Tongue (tissue), 2 donors: ENCODE results near the gene GTF2IRD1. TPM values are rescaled to one million over a fixed set of nuclear protein-coding genes. Genes with fewer than 3 reads are reported as not detected.
"Not testable (repeated sequence)": the region's sequence is repeated elsewhere in the genome, so short reads cannot be mapped to it uniquely, and the experiment has no call there.

ENCODE experiments used
- DNase-seq: peaks from one replicate; pipeline ENCODE4 v3.0.0-alpha.2; 2015
- total RNA-seq: library from RNA; depleted of rRNA; stranded (reverse); fragments of >200 nt; gene quantifications from one replicate; pipeline ENCODE4 v1.2.3, GENCODE V29; 2014

The GTF2IRD1 gene
- total RNA-seq, 1 donor from 2014 or later: 32.6 TPM

DNA sequence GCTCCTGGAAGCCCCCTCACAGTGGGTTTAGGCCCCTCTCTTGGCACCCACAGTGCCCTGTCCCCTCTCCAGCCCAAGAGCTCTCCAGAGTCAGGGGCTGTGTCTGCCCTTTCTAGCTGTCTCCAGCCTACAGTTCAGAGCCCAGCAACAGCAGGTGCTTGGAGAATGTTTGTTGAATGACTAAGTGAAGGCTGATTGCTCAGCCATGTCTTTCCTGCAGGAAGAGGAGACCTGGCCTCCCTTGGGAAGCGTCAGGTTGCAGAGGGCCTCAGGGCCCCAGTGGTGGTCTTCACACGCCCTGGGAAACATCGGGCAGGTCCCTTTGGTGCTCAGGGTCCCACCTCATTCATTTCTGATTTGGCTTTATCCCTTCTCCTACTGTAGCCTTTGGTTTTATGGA lies 62.5 kb downstream of the GTF2IRD1 start:
- no peak for DNase-seq

DNA sequence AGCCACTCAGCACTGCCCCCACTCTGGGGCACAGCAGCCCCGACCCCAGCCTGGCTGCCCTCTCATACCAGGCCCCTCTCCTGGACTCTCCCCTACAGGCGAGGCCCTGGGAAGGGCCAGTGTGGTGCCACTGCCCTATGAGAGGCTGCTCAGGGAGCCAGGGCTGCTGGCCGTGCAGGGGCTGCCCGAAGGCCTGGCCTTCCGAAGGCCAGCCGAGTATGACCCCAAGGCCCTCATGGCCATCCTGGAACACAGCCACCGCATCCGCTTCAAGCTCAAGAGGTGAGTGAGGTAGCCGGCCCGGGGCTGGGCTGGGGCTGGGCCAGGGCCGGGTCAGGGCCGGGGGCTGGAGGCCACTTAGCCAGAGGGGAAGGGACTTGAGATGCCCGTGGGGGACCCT lies 64.3 kb downstream of the GTF2IRD1 start:
- DNase-seq: no peak

DNA sequence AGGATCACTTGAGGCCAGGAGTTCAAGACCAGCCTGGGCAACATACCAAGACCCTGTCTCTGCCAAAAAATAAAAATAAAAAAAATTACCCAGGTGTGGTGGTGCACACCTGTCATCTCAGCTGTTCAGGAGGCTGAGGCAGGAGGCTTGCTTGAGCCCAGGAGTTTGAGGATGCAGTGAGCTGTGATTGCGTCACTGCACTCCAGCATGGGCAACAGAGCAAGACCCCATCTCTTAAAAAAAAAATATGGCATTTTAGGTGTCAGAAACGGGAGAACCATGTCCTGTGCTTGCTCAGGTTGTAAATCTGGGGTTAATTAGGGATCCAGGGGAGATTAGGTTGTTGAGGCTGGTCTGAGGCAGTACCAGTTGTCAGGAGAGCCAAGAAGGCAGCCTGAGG lies 64.9 kb downstream of the GTF2IRD1 start:
- DNase-seq: no peak

DNA sequence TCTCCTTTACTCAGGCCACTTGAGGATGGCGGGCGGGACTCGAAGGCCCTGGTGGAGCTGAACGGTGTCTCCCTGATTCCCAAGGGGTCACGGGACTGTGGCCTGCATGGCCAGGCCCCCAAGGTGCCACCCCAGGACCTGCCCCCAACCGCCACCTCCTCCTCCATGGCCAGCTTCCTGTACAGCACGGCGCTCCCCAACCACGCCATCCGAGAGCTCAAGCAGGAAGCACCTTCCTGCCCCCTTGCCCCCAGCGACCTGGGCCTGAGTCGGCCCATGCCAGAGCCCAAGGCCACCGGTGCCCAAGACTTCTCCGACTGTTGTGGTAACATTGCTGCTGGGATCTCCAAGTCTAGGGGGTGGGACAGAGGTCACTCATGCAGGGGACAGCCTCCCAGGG lies 65.7 kb downstream of the GTF2IRD1 start:
- no peak for DNase-seq

DNA sequence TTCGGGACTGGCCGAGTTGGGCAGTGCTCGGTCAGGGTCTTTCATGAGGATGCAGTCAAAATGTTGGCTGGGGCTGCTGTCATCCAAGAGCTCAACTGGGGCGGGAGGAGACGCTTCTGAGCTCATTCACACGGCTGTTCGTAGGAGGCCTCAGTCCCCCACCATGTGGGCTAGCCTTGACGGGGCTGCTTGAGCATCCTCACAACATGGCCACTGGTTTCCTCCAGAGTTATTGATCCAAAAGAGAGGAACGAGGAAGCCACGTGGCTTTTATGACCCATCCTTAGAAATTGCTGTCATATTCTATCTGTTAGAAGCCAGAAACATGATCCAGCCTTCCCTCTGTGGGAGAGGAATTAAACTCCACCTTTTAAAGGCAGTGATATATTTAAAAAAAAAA lies 68.1 kb downstream of the GTF2IRD1 start:
- no peak for DNase-seq

DNA sequence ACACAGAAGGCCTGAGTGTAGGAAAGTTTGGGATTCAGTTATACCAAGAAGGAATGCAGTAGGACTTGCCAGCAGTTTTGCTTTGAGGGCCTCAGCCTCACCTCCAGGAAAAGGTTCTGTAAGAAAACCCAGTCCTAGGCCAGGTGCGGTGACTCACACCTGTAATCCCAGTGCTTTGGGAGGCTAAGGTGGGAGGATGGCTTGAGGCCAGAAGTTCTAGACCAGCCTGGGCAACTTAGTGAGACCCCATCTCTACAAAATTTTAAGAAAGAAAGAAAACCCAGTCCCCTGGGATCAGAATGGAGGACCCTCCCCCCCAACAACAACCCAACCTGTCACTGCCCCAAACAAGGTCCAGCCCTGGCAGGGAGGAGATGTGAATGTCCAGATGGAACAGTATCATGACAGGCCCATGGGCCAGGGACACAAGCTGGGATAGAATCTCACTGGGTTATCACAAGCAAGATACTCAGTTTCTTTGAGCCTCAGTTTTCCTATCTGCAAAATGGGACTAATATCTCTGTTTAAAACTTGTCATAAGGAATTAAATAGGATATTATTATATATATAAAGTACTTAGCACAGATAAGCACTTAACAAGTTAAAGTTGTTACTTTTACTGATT lies 68.7 kb downstream of the GTF2IRD1 start:
- no peak for DNase-seq

DNA sequence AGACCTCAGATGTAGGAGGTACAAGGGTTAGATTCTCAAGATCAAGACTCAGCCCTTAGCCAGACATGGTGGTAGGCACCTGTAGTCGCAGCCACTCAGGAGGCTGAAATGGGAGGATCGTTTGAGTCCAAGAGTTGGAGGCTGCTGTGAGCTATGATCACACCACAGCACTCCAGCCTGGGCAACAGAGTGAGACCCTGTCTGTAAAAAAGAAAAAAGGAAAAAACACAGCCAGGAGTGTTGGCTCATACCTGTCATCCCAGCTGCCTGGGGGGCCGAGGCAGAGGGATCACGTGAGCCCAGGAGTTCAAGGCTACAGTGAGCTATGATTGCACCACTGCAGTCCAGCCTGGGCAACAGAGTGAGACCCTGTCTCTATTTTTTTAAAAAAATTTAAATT lies 69.3 kb downstream of the GTF2IRD1 start:
- no peak for DNase-seq

DNA sequence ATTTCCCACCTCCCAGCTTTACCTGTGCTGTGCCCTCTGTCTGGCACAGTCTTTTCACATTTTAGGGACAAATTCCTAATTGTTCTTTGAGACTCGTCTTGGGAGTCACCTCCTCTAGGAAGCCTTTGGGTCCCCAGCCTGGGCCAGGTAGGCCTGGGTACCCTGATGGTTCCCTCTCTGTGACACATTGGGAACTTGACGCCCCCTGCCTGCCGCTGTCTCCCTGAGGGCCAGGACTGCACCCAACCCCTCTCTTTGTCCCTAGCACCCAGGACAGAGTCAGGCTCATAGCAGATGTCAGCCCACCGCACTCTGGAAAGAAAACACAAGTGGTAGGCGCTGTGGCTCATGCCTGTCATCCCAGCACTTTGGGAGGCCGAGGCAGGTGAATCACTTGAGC lies 71.4 kb downstream of the GTF2IRD1 start:
- DNase-seq: no peak

DNA sequence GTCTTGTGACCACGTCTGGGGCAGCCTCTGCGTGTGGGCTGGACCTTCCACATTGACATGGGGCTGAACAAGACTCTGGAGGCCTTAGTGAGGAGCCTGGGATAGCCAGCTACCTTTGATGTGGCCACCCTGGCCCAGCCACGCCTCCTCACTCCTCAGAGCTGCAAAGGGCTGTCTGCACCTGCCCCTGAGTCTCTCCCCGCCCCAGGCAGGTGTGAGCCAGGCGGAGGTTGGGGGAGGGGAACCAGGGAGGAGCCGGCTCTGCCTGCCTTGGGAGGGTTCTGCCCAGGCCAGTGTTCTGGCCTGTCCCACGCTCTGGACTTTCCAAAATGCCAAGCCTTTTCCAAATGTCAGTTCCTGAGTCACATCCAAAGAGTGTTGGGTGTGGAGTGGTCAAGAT lies 72.2 kb downstream of the GTF2IRD1 start:
- DNase-seq: no peak

DNA sequence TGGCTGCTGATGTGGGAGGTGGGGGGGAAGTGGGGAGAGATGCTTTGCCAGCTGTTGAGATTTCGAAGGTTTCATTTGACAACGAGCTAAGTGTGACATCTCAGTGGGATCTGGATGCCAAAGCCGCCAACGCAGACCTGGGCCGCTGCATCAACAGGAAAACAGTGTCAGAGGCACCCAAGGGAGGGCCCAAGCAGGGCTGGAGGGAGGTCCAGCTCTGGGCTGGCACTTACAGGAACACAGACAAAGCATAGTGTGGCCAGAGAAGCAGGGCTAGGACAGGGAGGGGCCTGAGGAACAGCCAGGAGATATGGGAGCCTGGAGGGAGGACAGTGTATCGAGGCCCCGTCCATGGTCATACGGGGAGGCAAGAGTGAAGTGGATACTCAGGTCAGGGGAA lies 73.1 kb downstream of the GTF2IRD1 start:
- DNase-seq: no peak

DNA sequence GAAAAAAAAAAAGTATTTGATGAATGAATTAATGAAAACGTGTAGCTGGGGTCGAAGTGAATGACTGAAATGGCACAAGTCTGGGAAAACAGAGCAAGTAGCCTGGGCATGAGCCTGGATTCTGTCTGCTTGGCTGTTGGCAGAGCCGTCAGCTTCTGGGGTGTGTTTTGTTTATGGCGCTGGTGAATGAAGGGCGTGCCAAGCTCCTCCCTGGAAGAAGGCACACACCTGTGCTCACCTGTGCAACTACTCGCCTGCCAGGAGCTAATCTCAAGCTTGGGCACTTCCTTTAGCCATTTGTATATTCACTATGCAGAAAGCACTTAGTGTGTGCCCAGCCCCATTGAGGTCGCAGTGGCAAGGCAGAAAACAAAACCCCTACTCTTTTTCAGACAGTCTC lies 74.1 kb downstream of the GTF2IRD1 start:
- DNase-seq: no peak

DNA sequence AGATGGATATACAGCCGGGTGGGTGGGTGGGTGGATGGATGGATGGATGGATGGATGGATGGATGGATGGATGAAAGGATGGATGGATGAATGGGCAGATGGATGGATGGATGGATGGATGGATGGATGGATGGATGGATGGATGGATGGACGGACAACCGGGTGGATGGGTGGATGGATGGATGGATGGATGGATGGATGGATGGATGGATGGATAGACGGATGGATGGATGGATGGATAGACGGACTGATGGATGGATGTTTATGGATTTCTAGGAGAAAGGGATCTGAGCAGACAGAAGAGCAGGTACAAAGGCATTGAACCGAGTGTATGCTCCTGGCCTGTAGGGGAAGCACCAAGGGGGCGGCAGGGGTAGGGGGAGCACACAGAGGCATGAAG lies 75.1 kb downstream of the GTF2IRD1 start:
- DNase-seq: not testable (repeated sequence)

DNA sequence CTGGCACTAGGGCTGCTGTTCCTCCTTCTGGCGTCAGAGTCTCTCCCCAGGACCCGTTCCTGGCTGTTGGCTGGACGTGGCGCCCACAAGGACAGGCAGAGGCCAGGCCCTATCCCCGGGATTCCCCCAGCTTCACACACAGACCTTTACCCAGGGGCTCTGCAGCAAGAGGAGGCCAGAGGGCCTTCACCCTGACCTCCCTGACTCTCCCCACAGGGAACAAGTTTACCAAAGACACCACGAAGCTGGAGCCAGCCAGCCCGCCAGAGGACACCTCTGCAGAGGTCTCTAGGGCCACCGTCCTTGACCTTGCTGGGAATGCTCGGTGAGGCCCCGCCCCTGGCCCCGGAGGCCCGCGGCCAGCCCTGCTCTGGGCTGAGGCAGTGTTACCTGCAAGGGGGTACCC lies 82.2 kb downstream of the GTF2IRD1 start:
- DNase-seq: no peak

DNA sequence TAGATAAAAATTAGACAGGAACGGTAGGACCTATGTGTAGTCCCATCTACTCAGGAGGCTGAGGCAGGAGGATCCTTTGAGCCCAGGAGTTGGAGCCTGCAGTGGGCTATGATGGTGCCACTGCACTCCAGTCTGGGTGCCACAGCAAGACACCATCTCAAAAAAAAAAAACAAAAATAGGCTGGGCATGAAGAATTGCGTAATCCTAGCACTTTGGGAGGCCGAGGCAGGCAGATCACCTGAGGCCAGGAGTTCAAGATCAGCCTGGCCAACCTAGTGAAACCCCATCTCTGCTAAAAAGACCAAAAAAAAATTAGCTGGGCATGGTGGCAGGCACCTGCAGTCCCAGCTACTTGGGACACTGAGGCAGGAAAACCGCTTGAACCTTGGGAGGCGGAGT lies 88.2 kb downstream of the GTF2IRD1 start:
- not testable (repeated sequence) for DNase-seq

DNA sequence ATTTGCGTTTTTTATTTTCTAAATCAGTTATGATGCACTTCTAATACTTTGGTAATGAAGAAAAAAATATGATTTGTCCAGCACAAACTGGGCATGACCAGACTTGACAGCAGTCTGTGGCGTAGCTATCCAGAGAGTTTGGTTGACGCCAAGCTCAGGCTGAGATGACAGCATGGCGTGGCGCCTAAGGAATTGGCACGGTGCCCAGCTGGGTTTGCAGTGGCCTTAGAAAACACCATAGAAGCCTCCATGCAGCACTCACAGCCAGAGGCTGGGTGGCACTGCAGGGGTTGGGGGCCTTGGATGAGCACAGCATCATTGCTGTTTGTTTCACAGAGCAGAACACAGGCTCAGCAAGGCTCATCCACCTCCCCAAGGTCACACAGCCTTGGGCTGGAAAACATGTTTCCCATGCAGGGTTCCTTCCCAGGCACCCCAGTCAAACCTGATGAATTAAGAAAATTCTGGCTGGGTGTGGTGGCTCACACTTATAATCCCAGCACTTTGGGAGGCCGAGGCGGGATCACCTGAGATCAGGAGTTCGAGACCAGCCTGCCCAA lies 88.9 kb downstream of the GTF2IRD1 start:
- peak; percentile 78 for DNase-seq

DNA sequence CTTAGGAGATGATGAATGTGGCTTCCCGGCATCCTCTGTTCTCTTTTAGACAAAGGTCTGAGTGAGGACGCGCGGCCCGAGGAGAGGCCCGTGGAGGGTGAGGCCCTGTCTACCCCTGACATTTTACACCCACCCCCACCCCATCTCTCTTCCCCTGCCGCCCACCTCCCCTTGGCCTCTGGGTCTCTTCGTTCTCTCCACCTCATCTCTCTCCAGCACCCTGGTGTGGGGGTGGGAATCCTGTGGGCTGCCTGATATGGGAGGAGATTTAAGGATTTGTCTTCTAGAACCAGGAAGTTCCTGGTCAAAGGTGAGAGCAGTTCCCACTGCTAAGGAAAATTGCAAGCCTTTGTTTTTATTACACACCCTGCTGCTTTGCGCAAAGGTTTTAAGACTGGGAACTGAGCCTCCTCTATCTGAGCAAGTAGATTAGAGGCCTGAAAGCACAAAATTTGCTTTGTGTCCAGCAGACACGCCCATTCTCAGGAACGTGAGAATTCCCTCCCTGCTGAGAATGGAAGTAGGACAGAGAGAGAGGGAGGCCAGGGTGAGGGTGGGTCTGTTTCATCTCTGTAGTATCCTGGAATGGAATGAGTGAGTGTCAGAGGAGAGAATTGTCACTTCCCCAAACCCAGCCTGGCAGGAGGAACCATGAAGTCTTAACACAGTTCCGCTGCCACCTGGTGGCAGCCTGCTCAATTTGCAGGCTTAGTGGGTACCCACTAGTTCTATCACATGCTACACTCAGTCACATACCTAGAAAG lies 91.2 kb downstream of the GTF2IRD1 start:
- peak; percentile 38 for DNase-seq

DNA sequence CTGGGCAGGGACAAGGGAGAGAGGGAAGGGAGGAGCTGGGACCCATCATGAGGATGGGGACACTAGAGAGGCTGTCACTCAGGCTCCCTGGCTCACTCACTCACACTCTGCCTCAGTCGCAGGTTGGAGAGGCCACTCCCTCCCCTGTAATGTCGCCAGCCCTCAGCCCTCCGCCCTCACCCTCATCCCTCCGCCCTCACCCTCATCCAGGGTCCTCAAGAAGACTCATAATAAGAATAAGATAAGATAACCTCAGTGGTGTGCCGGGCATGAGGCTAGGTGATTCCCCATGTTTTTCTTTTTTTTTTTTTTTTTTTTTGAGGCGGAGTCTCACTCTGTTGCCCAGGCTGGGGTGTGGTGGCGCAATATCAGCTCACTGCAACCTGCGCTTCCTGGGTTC lies 92.2 kb downstream of the GTF2IRD1 start:
- no peak for DNase-seq

DNA sequence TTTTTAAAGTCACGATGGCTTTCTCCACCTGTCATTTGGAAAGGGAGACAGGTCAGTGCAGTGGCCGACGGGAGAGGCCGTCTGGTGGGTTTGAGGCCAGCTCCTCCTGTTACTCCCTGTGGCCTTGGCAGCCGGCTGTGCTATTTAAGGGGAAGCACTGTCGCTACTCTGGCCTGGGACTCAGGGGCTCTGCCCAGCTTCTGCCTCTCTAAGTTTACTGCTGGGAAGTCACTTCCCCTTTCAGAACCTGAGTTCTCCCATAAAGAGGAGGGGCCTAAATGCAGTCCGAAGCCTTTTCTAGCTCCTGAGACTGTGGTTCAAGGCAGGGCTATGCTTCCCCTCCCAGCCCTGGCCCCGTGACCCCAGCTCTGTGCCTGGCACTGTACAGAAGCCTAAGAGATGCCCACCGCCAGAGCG lies 99.9 kb downstream of the GTF2IRD1 start:
- DNase-seq: not testable (repeated sequence)

DNA sequence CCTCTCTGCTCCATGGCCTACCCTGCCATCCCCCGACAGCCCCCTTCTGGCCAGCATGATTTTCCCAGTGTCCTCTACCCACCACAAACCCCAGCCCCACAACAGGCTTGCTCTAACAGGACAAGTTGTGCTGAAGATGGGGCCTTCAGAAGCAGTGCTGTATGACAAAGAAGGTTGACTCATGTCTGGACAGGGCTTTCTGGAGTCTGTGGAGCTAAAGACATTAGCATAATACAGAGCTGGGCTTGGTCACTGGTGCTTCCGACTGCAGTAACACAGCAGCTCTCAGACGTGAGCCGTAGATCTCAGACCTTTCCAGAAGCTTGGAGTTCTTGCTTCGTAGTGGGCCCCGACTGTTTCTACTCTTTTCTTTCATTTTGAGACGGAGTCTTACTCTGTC lies 100.5 kb downstream of the GTF2IRD1 start:
- no peak for DNase-seq

DNA sequence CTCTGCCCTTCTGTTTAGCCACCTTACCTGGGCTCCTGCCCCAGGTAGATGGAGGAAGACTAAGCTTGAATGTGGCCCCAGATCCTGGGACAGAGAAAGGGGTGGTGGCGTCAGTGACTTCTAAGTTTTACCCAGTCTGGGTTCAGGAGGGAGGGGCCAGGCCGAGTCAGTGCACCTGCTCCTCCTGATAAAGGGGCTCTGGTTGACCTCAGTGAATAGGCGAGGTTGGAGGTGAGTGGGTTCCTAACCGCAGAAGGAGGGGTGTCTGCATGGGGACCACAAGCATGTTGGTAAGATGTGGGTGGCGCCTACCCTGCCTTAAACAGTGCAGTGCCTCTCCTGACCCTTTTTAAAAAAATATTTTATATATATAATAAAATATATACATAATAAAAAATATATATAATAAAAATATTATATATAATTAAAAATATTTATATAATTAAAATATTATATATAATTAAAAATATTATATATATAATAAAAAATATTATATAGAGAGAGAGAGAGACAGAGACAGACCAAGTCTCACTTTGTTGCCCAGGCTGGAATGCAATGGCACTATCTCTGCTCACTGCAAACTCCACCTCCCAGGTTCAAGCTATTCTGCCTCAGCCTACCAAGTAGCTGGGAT lies 106.5 kb downstream of the GTF2IRD1 start:
- no peak for DNase-seq

DNA sequence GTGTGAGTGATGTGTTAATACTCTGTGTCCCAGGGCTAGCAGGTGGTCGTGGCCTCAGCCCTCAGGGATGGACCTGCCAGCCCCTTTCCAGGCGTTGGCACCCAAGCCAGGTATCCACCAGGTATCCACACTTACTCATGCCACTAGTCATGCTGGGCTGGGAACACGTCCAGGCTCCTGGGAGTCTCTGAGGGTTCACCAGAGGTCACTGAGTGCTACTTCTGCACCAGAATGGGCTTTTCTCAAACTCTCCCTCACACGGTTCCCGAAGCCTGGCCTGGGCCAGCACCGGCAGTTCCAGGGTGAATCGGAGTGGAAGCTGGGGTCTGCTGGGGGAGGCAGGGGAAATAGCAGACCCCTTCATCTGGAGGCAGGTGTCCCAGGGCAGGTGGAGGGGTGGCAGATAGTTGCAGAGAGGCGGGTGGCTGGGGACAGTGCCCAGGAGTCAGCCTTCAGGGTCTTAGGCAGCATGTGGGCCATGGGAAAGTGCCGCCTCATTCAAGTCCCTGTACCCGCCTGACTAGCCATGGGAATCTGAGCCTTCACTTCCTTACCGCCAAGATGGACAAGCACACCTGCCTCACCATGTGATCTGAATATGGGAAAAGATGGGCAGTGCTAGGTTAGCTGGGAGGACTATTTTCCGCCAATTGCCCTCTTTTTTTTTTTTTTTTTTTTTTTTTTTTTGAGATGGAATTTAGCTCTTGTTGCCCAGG lies 108.3 kb downstream of the GTF2IRD1 start:
- DNase-seq: no peak

DNA sequence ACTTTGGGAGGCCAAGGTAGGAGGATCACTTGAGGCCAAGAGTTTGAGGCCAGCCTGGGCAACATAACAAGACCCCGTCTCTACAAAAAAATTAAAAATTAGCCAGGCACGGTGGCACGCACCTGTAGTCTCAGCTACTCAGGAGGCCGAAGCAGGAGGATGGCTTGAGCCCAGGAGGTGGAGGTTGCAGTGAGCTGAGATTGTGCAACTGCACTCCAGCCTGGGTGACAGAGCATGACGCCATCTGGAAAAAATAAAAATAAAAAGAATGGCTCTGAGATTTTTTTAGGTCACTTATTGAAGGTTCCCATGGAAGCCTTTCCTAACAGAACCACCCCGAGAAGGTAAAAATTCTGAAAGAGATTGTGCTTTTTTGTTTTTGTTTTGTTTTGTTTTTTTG lies 109.9 kb downstream of the GTF2IRD1 start:
- not testable (repeated sequence) for DNase-seq

DNA sequence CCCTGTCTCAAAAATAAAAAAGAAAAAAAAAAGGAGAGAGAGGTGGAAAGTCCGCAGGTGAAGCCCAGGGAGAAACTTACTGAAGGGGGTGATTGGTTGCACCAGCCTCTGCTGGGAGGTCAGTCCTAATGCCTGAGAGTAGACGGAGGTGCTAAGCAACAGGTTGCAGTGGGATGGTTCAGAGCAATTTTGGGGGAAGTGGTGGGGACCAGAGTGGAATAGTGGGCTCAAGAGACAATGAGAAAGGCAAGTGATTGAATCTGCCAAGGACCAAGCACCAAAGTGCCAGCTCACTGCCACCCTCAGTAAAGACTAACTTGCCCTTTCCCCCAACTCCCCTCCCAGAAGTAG lies 113.6 kb downstream of the GTF2IRD1 start:
- no peak for DNase-seq
